ENCODE data around the gene RSAD1. TPM values are rescaled to one million over a fixed set of nuclear protein-coding genes. Genes with fewer than 3 reads are reported as not detected.

The RSAD1 gene
- total RNA-seq, 2 donors from 2014 or later = 22.2 to 29.3 TPM

DNA sequence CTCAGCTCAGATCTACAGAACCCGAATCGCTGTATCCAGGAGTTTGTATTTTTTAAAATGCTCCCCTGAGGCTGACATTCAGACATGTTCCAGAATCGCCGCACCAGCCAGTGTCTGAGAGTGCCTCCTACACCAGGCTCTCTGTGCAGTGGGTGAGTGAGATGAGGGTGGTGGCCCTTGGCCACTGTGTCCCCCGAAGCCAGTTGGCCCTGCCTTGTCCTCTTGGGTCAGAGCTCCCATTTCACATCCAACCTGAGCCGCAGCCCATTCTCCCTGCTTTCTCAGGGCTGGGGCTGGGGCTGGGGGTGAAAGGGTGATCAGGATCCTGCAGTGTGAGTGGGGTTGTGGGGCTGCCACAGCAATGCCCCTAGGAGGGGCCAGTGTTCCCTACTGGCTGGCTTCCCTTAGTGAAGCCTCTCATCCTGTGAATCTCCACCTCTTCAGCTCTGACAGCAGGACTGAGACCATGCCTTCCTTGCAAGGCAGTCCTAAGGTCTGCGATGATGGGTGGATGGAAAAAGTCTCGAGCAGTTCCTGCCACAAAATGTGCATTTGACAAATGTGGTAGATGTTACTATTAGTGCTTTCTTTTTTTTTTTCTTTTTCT lies 16.7 kb downstream of the RSAD1 start:
- H3K4me3 ChIP-seq = no peak overlapping the region
- no peaks in the 10 kb centered on the region for H3K27me3 ChIP-seq
- no peak overlapping the region for H3K27ac ChIP-seq
- TF ChIP-seq, protein P1, sequence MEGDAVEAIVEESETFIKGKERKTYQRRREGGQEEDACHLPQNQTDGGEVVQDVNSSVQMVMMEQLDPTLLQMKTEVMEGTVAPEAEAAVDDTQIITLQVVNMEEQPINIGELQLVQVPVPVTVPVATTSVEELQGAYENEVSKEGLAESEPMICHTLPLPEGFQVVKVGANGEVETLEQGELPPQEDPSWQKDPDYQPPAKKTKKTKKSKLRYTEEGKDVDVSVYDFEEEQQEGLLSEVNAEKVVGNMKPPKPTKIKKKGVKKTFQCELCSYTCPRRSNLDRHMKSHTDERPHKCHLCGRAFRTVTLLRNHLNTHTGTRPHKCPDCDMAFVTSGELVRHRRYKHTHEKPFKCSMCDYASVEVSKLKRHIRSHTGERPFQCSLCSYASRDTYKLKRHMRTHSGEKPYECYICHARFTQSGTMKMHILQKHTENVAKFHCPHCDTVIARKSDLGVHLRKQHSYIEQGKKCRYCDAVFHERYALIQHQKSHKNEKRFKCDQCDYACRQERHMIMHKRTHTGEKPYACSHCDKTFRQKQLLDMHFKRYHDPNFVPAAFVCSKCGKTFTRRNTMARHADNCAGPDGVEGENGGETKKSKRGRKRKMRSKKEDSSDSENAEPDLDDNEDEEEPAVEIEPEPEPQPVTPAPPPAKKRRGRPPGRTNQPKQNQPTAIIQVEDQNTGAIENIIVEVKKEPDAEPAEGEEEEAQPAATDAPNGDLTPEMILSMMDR (IDR thresholded peaks at IDR 0.05) = no peak
- no peaks in the 10 kb centered on the region for H3K36me3 ChIP-seq
- no peak overlapping the region for H3K9ac ChIP-seq (ENCODE audit: low read depth in 2 of 2, low read length in 2 of 2)
- no peaks in the 10 kb centered on the region for H3K4me1 ChIP-seq
- DNase-seq = no peak
- intact Hi-C loops (cut with DNase I) = no loop called here
- H3K9me3 ChIP-seq = no peaks in the 10 kb centered on the region

DNA sequence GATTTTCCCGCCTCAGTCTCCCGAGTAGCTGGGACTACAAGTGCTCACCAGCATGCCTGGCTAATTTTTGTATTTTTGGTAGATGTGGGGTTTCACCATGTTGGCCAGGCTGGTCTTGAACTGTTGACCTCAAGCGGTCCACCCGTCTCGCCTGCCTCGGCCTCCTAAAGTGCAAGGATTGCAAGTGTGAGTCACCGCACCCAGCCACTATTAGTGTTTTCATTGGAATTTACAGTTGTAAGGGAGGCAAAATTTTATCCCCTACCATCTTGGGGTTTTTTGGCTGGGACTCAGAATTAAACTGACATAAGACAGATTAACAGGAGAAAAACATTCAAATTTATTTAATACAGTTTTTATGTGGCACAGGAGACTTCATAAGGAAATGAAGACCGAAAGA lies 17.3 kb downstream of the RSAD1 start:
- Histone ChIP-seq H3K36me3 (no peaks in the 10 kb centered on the region), H3K9ac (ENCODE audit: low read depth in 2 of 2, low read length in 2 of 2) (no peak overlapping the region), H3K27me3 (no peaks in the 10 kb centered on the region), H3K27ac (no peak overlapping the region), H3K4me1 (no peaks in the 10 kb centered on the region), H3K9me3 (no peaks in the 10 kb centered on the region), H3K4me3 (no peak overlapping the region)
- no peak for DNase-seq
- TF ChIP-seq, protein P1 (IDR thresholded peaks at IDR 0.05) = no peak
- intact Hi-C loops (cut with DNase I) = no loop called here

DNA sequence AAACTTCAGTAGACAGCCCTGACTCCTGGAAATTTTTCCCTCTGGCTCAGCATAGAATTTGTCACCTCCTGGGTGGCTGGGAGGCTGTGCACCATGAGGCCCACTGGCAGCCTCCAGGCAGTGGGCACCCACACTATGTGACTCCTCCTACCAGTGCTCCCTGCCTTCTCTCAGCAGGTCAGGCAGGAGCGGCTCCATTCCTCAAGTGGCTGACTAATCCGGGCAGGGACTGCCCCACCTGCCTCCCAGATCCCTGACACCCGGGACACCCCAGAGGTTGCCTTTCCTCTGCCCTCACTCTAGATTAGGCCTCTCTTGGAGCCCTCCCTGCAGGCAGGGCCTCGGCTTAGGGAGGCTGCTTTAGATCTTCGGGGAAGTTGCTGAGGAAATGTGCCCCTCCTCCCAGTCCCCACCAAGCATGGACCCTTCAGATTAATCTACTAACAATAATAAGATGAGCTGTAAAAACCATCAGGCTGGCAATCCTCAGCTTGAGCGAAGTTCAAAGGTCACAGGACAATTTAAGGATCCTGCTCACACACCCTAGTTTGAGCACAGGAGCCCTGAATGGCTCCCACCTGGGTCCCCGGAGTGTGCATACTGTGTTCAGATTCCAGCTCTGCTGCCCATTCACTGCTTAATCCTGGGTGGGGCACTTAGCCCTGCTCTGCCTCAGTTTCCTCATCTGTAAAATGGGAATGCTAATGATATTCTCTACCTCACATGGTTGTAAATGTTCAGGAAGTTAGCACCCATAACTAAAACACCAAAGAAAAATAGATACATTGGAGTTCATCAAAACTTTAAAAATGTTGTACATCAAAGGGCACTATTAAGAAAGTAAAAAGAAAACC lies 19.6 kb downstream of the RSAD1 start:
- H3K36me3 ChIP-seq = no peaks in the 10 kb centered on the region
- no peak overlapping the region for H3K4me3 ChIP-seq
- no peak for DNase-seq
- H3K4me1 ChIP-seq = no peaks in the 10 kb centered on the region
- H3K9ac ChIP-seq (ENCODE audit: low read depth in 2 of 2, low read length in 2 of 2) = no peak overlapping the region
- no peaks in the 10 kb centered on the region for H3K27me3 ChIP-seq
- H3K9me3 ChIP-seq = no peaks in the 10 kb centered on the region
- intact Hi-C loops (cut with DNase I) = no loop called here
- no peak overlapping the region for H3K27ac ChIP-seq
- TF ChIP-seq, protein P1 (IDR thresholded peaks at IDR 0.05) = no peak

DNA sequence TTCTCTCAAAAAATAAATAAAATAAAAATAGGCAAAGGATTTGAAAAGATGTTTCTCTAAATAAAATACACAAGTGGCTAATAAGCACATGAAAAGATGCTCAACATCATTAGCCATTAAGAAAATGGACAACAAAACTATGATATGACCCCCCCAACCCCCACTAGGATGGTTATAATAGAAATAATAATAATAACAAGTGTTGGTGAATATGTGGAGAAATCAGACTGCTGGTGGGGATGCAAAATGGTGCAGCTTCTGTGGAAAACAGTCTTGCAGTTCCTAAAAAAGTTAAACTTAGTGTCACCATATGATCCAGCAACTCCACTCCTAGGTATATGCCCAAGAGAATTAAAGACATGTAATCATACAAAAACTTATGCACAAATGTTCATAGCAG lies 20.6 kb downstream of the RSAD1 start:
- no peak for DNase-seq
- H3K4me3 ChIP-seq = no peak overlapping the region

DNA sequence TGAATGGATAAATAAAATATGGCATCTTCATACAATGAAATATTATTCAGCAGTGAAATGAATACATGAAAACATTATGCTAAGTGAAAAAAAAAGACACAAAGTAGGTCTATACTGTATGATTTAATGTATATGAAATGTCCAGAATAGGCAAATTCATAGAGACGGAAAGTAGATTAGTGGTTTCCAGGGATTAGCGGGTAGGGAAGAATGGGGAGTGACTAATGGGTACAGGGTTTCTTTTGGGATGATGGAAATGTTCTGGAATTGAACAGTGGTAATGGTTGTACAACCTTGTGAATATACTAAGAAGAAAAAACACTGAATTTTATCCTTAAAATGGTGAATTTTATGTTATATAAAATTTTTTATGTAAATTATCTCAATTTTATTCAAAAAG lies 21.1 kb downstream of the RSAD1 start:
- no peaks in the 10 kb centered on the region for H3K27me3 ChIP-seq
- no peak overlapping the region for H3K4me3 ChIP-seq
- H3K36me3 ChIP-seq = no peaks in the 10 kb centered on the region
- H3K9ac ChIP-seq (ENCODE audit: low read depth in 2 of 2, low read length in 2 of 2) = no peak overlapping the region
- TF ChIP-seq, protein P1 (IDR thresholded peaks at IDR 0.05) = no peak
- DNase-seq = no peak
- no peak overlapping the region for H3K27ac ChIP-seq
- H3K9me3 ChIP-seq = no peaks in the 10 kb centered on the region
- intact Hi-C loops (cut with DNase I) = no loop called here
- H3K4me1 ChIP-seq = no peaks in the 10 kb centered on the region

More for the DNA sequence above, 20.6 kb downstream of the RSAD1 start:
- H3K4me1 ChIP-seq = no peaks in the 10 kb centered on the region
- no peak overlapping the region for H3K9ac ChIP-seq (ENCODE audit: low read depth in 2 of 2, low read length in 2 of 2)
- no peaks in the 10 kb centered on the region for H3K9me3 ChIP-seq
- no peaks in the 10 kb centered on the region for H3K36me3 ChIP-seq
- H3K27me3 ChIP-seq = no peaks in the 10 kb centered on the region
- TF ChIP-seq, protein P1 (IDR thresholded peaks at IDR 0.05) = no peak
- intact Hi-C loops (cut with DNase I) = no loop called here
- H3K27ac ChIP-seq = no peak overlapping the region
